ENCODE data around the gene CMTM8.

- TF ChIP-seq, protein P1, sequence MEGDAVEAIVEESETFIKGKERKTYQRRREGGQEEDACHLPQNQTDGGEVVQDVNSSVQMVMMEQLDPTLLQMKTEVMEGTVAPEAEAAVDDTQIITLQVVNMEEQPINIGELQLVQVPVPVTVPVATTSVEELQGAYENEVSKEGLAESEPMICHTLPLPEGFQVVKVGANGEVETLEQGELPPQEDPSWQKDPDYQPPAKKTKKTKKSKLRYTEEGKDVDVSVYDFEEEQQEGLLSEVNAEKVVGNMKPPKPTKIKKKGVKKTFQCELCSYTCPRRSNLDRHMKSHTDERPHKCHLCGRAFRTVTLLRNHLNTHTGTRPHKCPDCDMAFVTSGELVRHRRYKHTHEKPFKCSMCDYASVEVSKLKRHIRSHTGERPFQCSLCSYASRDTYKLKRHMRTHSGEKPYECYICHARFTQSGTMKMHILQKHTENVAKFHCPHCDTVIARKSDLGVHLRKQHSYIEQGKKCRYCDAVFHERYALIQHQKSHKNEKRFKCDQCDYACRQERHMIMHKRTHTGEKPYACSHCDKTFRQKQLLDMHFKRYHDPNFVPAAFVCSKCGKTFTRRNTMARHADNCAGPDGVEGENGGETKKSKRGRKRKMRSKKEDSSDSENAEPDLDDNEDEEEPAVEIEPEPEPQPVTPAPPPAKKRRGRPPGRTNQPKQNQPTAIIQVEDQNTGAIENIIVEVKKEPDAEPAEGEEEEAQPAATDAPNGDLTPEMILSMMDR (IDR thresholded peaks at IDR 0.05 in 4 of 5, conservative IDR thresholded peaks at IDR 0.05 in 1 of 5), result no peak
- TF ChIP-seq POLR2A (IDR thresholded peaks at IDR 0.05), result no peak
Observed at GRCh38 chr3:32413845-32414521, 175.5 kb downstream of the CMTM8 start.
